ENCODE results near the gene PAX9.

The PAX9 gene

GRCh38 chr14:36720657-36721056 lies 59.0 kb downstream of the PAX9 start:
- Histone ChIP-seq H3K27ac (no peak overlapping the region), H2AFZ (no peak overlapping the region), H3K4me3 (ENCODE audit: low read depth, low read length) (no peak overlapping the region), H3K4me1 (no peaks in the 10 kb centered on the region), H3K36me3 (ENCODE audit: control insufficient read depth, insufficient read depth, low read length) (no peaks in the 10 kb centered on the region), H3K9me3 (ENCODE audit: control insufficient read depth, low read length) (no peaks in the 10 kb centered on the region), H3K27me3 (ENCODE audit: control insufficient read depth, insufficient read depth, low read length) (no peaks in the 10 kb centered on the region), H3K9ac (no peak overlapping the region), H3K79me2 (no peaks in the 10 kb centered on the region), H3K4me2 (ENCODE audit: low read length) (no peak overlapping the region)
- TF ChIP-seq, protein P1, sequence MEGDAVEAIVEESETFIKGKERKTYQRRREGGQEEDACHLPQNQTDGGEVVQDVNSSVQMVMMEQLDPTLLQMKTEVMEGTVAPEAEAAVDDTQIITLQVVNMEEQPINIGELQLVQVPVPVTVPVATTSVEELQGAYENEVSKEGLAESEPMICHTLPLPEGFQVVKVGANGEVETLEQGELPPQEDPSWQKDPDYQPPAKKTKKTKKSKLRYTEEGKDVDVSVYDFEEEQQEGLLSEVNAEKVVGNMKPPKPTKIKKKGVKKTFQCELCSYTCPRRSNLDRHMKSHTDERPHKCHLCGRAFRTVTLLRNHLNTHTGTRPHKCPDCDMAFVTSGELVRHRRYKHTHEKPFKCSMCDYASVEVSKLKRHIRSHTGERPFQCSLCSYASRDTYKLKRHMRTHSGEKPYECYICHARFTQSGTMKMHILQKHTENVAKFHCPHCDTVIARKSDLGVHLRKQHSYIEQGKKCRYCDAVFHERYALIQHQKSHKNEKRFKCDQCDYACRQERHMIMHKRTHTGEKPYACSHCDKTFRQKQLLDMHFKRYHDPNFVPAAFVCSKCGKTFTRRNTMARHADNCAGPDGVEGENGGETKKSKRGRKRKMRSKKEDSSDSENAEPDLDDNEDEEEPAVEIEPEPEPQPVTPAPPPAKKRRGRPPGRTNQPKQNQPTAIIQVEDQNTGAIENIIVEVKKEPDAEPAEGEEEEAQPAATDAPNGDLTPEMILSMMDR (IDR thresholded peaks at IDR 0.05) = no peak

DNA sequence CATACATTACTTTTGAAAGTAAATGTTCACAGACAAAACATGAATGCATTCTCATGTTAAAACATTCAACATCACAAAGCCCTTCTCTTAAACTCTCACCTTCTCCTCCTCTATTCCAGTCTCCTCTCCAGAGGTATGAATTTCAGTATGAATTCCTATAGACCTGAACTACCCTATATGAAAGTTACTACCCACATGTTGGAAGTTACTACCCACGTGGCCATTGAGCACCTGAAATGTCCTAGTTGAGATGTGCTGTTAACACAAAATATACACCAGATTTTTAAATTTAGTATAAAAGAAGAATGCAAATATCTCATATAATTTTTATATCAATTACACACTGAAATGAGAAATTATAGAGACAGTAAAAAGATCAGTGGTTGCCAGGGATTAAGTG lies 60.2 kb downstream of the PAX9 start:
- Histone ChIP-seq H2AFZ (no peak overlapping the region), H3K9ac (no peak overlapping the region), H3K27ac (no peak overlapping the region), H3K4me2 (ENCODE audit: low read length) (no peak overlapping the region), H3K79me2 (no peaks in the 10 kb centered on the region), H3K36me3 (ENCODE audit: control insufficient read depth, insufficient read depth, low read length) (no peaks in the 10 kb centered on the region), H3K9me3 (ENCODE audit: control insufficient read depth, low read length) (no peaks in the 10 kb centered on the region), H3K4me1 (no peaks in the 10 kb centered on the region), H3K4me3 (ENCODE audit: low read depth, low read length) (no peak overlapping the region), H3K27me3 (ENCODE audit: control insufficient read depth, insufficient read depth, low read length) (no peaks in the 10 kb centered on the region)
- TF ChIP-seq, protein P1 (IDR thresholded peaks at IDR 0.05) = no peak

GRCh38 chr14:36723530-36723929 lies 61.9 kb downstream of the PAX9 start:
- Histone ChIP-seq H2AFZ (no peak overlapping the region), H3K9me3 (ENCODE audit: control insufficient read depth, low read length) (no peaks in the 10 kb centered on the region), H3K27me3 (ENCODE audit: control insufficient read depth, insufficient read depth, low read length) (no peaks in the 10 kb centered on the region), H3K4me3 (ENCODE audit: low read depth, low read length) (no peak overlapping the region), H3K79me2 (no peaks in the 10 kb centered on the region), H3K36me3 (ENCODE audit: control insufficient read depth, insufficient read depth, low read length) (no peaks in the 10 kb centered on the region), H3K4me1 (no peaks in the 10 kb centered on the region), H3K27ac (no peak overlapping the region), H3K4me2 (ENCODE audit: low read length) (no peak overlapping the region), H3K9ac (no peak overlapping the region)
- TF ChIP-seq, protein P1 (IDR thresholded peaks at IDR 0.05) = no peak

GRCh38 chr14:36724162-36724561 lies 62.5 kb downstream of the PAX9 start:
- no peak overlapping the region for H3K4me3 ChIP-seq (ENCODE audit: low read depth, low read length)
- no peak overlapping the region for H3K27ac ChIP-seq
- no peaks in the 10 kb centered on the region for H3K4me1 ChIP-seq
- no peaks in the 10 kb centered on the region for H3K36me3 ChIP-seq (ENCODE audit: control insufficient read depth, insufficient read depth, low read length)
- TF ChIP-seq, protein P1 (IDR thresholded peaks at IDR 0.05) = no peak
- no peak overlapping the region for H2AFZ ChIP-seq
- H3K4me2 ChIP-seq (ENCODE audit: low read length) = no peak overlapping the region
- no peaks in the 10 kb centered on the region for H3K9me3 ChIP-seq (ENCODE audit: control insufficient read depth, low read length)
- H3K79me2 ChIP-seq = no peaks in the 10 kb centered on the region
- H3K27me3 ChIP-seq (ENCODE audit: control insufficient read depth, insufficient read depth, low read length) = no peaks in the 10 kb centered on the region
- no peak overlapping the region for H3K9ac ChIP-seq

GRCh38 chr14:36726128-36726527 lies 64.5 kb downstream of the PAX9 start:
- H3K9me3 ChIP-seq (ENCODE audit: control insufficient read depth, low read length) = no peaks in the 10 kb centered on the region
- no peak overlapping the region for H3K4me2 ChIP-seq (ENCODE audit: low read length)
- H2AFZ ChIP-seq = no peak overlapping the region
- no peaks in the 10 kb centered on the region for H3K79me2 ChIP-seq
- H3K27me3 ChIP-seq (ENCODE audit: control insufficient read depth, insufficient read depth, low read length) = no peaks in the 10 kb centered on the region
- no peaks in the 10 kb centered on the region for H3K4me1 ChIP-seq
- TF ChIP-seq, protein P1 (IDR thresholded peaks at IDR 0.05) = no peak
- H3K27ac ChIP-seq = no peak overlapping the region
- no peaks in the 10 kb centered on the region for H3K36me3 ChIP-seq (ENCODE audit: control insufficient read depth, insufficient read depth, low read length)
- H3K4me3 ChIP-seq (ENCODE audit: low read depth, low read length) = no peak overlapping the region
- H3K9ac ChIP-seq = no peak overlapping the region

All from parathyroid adenoma (tissue), 2 donors.